GM20431 (cell line): ENCODE data around the gene DCTPP1.
"Not testable (repeated sequence)": the region's sequence is repeated elsewhere in the genome, so short reads cannot be mapped to it uniquely, and the experiment has no call there.

ENCODE experiments used
- in situ Hi-C: fragments of 300-500 bp; cut with MseI, MboI; formaldehyde crosslinking; loops from one replicate; pipeline ENCODE4 v1.15.0; 2020; ENCODE audit warnings: low sequenced_read_pairs; ENCODE audit not compliant: unreplicated experiment

Gene DCTPP1

GRCh38 chr16:30429678-30430427 is at the start of gene DCTPP1:
TSS of gene DCTPP1 (minus strand) at chr16:30430030. CDS start at chr16:30429980, 50 bp downstream.
- in situ Hi-C loops: loop anchor here (25.0 kb wide), 1 partner anchor 182 kb away; the partner anchor contains the start of gene ZNF689

- in situ Hi-C loops: no loop called here
Measured at GRCh38 chr16:30478766-30479478, 49.1 kb upstream of the DCTPP1 start.

- in situ Hi-C loops: not testable (repeated sequence)
Measured at GRCh38 chr16:30477773-30478172, 47.9 kb upstream of the DCTPP1 start.

GRCh38 chr16:30476991-30477390 is 47.2 kb upstream of the DCTPP1 start:
- in situ Hi-C loops: no loop called here

- in situ Hi-C loops: no loop called here
Measured at GRCh38 chr16:30474684-30475083, 44.9 kb upstream of the DCTPP1 start.

GRCh38 chr16:30474074-30474452 is 44.2 kb upstream of the DCTPP1 start:
- in situ Hi-C loops: no loop called here

- in situ Hi-C loops: no loop called here
Measured at GRCh38 chr16:30473231-30474073, 43.6 kb upstream of the DCTPP1 start.

GRCh38 chr16:30472328-30472942 is 42.6 kb upstream of the DCTPP1 start, which contains the start of gene ITGAL:
TSS of gene ITGAL (plus strand) at chr16:30472742. CDS start at chr16:30472838, 96 bp downstream.
- in situ Hi-C loops: no loop called here

- in situ Hi-C loops: no loop called here
Measured at GRCh38 chr16:30470632-30470995, 40.8 kb upstream of the DCTPP1 start.

GRCh38 chr16:30470170-30470512 is 40.3 kb upstream of the DCTPP1 start:
- in situ Hi-C loops: no loop called here

GRCh38 chr16:30464078-30464477 is 34.2 kb upstream of the DCTPP1 start:
- in situ Hi-C loops: no loop called here

GRCh38 chr16:30461426-30461825 is 31.6 kb upstream of the DCTPP1 start:
- in situ Hi-C loops: not testable (repeated sequence)

GRCh38 chr16:30459456-30459855 is 29.6 kb upstream of the DCTPP1 start:
- in situ Hi-C loops: no loop called here

GRCh38 chr16:30458561-30459394 is 28.9 kb upstream of the DCTPP1 start:
- in situ Hi-C loops: no loop called here

- in situ Hi-C loops: no loop called here
Measured at GRCh38 chr16:30457743-30458560, 28.1 kb upstream of the DCTPP1 start.

GRCh38 chr16:30457256-30457655 is 27.4 kb upstream of the DCTPP1 start:
- in situ Hi-C loops: no loop called here

- in situ Hi-C loops: no loop called here
Measured at GRCh38 chr16:30456302-30456701, 26.5 kb upstream of the DCTPP1 start.

GRCh38 chr16:30452709-30453580 is 23.1 kb upstream of the DCTPP1 start:
- in situ Hi-C loops: not testable (repeated sequence)
